Ramos (cell line): ENCODE results near the gene ARMC5.
"Not testable (repeated sequence)": the region's sequence is repeated elsewhere in the genome, so short reads cannot be mapped to it uniquely, and the experiment has no call there.

Experiments used
- in situ Hi-C: fragments of 300-500 bp; cut with MboI; formaldehyde crosslinking; loops from one replicate; pipeline ENCODE4 v1.14.3; 2022; ENCODE audit warnings: low sequenced_read_pairs; ENCODE audit not compliant: unreplicated experiment

The ARMC5 gene

GRCh38 chr16:31474773-31475738, 15.8 kb downstream of the ARMC5 start:
- in situ Hi-C loops = no loop called here

DNA sequence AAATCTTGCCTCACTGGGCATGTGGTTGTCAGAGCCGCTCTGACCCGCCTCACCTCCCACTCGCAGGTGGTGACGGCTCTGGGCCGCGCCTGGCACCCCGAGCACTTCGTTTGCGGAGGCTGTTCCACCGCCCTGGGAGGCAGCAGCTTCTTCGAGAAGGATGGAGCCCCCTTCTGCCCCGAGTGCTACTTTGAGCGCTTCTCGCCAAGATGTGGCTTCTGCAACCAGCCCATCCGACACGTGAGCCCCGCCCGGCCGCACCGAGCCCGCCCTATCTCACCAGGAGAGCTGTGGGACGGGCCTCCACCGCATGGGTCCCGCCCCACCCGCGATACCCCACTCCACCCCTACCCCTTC, 16.6 kb downstream of the ARMC5 start:
- in situ Hi-C loops = no loop called here

DNA sequence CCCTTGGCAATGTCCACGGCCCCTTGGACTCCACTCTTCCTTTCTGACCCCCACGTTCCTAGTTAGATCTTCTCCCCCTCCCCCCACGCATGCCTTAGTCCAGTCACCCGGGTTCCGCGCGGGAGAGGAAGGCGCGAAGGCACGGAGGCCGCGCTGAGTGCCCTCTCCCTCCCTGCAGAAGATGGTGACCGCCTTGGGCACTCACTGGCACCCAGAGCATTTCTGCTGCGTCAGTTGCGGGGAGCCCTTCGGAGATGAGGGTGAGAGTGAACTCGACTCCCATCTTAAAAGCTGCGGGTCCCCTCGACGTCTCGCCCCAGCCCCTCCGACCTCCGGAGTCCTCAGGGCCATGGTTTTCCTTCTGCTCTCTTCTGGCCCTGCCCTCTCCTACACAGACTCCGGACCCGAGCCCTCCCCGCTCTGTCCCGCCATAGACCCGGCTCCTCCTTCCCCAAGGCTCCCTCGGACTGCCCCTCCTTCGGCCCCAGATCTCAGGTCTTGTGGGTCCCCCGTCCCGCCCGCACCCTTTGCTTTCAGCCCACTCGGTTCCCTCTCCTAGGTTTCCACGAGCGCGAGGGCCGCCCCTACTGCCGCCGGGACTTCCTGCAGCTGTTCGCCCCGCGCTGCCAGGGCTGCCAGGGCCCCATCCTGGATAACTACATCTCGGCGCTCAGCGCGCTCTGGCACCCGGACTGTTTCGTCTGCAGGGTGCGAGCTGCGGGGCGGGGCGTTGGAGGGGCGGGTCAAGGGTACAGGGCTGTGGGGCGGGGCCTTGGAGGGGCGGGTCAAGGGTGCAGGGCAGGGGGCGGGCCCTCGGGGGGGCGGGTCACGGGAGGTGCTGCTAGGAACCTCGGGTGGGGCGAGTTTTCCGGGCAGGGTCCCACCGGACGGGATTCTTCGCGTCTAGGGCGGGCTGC, 17.3 kb downstream of the ARMC5 start:
- in situ Hi-C loops = no loop called here

- in situ Hi-C loops = no loop called here
Observed at GRCh38 chr16:31477220-31478216, 18.2 kb downstream of the ARMC5 start.

DNA sequence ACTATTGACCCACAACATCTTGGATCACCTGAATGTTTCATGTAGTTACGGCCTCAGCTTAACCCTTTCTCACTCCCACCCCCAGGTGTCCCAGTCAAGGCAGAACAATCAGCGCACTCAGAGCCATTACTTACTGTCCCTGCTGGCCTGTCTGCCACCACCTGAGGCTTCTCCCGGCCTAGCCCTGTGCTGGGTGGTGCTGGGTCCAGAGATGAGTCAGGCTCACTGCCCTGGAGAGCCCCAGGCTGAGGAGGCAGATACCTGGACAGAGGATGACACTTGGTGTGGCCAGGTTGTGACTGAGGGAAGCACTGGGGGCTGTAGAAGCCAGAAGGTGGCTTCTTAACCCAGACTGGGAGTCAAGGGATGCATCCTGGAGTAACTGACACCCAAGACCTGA, 19.7 kb downstream of the ARMC5 start:
- in situ Hi-C loops = no loop called here

DNA sequence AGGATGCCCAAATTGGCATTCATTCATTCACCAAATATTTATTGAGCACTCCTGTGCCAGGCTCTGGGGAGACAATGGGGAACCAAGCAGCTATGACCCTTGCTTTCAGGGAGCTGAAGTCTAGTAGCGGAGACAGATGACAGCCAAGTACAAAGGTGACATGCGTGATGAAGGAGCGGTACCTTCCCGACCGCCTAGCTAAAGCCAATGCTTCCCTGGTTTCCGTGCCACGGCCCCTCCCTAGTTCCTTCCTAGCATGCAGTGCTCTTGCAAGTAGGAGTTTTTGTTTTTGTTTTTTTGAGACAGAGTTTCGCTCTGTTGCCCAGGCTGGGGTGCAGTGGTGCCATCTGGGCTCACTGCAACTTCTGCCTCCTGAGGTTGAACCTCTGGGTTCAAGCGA, 20.4 kb downstream of the ARMC5 start:
- in situ Hi-C loops = no loop called here

DNA sequence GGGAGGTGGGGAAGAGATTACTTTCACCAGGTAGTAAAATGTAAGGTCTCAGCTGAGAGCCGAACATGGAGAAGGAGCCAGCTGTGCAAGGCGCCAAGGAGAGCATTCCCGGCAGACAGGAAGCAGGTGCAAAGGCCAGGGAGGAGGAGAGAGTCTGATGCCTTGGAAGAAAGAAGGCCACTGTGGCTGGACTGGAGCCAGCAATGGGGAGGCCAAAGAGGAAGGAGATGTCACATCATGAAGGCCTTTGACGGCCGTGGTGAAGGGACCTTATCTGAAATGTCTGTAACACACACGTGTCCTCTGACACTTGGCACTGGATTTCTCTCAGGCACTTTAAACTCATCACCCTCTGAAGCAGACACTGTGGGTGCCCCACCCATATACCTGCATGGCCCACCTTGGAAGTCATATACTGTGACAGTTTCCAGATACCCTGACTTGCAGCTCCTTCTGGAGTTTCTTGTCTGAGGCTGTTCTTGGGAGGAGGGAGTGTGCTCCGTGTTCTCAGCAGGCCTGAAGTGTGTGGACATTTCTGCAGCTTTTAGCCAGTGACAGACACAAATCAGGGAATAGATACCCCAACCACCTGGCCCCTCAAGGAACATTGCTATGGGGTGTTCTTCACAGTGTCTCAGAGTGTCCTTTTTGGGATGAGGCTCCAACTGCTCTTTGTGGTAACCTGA, 21.7 kb downstream of the ARMC5 start:
- in situ Hi-C loops = no loop called here

GRCh38 chr16:31483081-31483480, 23.8 kb downstream of the ARMC5 start, which contains the start of gene SLC5A2:
SLC5A2 (plus strand) TSS chr16:31483123; CDS start chr16:31483137, 14 bp downstream.
- in situ Hi-C loops = no loop called here

DNA sequence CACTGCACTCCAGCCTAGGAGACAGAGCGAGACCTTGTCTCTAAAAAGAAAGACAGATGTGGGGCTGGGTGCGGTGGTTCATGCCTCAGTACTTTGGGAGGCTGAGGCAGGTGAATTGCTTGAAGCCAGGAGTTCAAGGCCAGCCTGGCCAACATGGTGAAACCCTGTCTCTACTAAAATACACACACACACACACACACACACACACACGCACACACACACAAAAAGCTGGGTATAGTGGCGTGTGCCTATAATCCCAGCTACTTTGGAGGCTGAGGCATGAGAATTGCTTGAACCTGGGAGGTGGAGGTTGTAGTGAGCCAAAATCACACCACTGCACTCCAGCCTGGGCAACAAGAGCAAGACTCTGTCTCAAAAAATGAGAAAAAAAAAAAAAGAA, 24.7 kb downstream of the ARMC5 start:
- in situ Hi-C loops = not testable (repeated sequence)

DNA sequence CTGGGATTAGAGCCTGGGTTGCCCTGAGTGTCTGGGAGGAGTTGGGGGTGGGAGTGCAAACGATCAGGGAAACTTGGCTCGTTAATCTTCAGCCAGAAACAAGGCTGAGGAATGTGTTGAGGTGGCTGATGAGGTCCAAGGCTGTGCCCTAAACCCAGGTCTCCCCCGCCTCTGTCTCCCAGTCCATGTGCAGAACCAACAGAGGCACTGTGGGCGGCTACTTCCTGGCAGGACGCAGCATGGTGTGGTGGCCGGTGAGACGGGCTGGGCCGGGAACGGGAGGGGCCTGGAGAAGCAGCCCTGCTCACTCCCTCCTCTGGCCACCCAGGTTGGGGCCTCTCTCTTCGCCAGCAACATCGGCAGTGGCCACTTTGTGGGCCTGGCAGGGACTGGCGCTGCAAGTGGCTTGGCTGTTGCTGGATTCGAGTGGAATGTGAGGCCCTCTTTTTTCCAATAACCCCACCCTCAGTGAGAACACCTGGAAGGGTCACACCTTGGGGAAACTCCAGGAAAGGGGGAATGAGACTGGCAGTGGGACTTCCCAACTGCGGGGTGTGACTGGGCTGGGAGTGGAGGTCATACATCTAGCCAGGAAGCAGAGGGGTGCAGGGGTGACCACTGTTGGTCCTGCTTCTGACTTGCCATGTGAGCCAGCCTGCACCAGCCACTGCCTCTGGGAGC, 25.3 kb downstream of the ARMC5 start:
- in situ Hi-C loops = no loop called here

DNA sequence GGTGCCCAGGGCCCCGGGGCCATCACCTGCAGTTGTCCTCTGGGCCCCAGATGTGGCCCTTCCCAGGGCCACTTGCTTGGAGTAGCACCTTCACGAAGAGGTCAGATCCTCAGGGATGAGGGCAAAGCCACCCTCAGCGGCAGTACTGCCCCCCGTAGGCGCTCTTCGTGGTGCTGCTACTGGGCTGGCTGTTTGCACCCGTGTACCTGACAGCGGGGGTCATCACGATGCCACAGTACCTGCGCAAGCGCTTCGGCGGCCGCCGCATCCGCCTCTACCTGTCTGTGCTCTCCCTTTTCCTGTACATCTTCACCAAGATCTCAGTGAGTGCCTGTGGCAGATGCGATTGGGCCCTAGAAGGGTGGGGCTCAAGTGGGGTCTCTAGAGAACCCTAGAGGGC, 26.3 kb downstream of the ARMC5 start:
- in situ Hi-C loops = no loop called here

DNA sequence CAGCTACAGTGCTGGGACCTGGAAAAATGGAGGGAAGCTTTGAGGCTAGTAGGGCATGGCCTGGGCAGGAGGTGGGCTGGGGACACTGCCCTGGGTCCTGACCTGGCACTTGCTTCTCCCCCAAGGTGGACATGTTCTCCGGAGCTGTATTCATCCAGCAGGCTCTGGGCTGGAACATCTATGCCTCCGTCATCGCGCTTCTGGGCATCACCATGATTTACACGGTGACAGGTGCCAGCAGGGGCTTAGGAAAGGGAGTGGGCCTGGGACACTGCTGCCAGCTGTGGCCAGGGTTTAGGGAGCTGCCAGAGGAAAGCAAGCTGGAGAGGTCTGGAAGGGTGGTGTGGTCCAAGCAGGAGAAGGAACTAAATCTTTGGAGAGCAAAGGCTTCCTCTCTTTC, 26.7 kb downstream of the ARMC5 start:
- in situ Hi-C loops = no loop called here

GRCh38 chr16:31487071-31487719, 27.9 kb downstream of the ARMC5 start:
- in situ Hi-C loops = no loop called here

DNA sequence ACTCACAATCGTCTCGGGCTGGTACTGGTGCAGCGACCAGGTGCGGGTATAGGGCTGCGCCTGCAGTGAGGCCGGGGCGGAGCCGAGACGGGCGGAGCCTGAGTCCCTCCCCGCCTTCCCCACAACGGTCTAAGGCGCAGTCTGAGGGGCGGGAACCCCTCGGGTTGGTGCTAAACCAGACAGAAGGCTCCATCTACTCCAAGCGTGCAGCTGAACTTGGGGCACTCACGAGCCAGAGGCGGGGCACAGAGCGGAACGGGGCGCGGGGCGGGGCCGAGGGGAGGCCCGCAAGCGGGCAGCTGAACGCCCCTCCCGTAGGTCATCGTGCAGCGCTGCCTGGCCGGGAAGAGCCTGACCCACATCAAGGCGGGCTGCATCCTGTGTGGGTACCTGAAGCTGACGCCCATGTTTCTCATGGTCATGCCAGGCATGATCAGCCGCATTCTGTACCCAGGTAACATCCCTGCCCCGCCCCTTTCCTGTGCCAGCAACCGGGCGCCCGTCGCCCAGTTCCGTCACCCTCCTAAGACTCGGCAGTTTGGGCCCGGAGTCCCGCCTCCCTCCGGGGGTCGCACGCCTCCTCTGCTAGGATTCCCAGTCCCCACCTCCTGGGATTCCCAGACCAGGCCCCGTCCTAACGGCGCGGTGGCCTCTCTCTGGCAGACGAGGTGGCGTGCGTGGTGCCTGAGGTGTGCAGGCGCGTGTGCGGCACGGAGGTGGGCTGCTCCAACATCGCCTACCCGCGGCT, 28.6 kb downstream of the ARMC5 start:
- in situ Hi-C loops = no loop called here

DNA sequence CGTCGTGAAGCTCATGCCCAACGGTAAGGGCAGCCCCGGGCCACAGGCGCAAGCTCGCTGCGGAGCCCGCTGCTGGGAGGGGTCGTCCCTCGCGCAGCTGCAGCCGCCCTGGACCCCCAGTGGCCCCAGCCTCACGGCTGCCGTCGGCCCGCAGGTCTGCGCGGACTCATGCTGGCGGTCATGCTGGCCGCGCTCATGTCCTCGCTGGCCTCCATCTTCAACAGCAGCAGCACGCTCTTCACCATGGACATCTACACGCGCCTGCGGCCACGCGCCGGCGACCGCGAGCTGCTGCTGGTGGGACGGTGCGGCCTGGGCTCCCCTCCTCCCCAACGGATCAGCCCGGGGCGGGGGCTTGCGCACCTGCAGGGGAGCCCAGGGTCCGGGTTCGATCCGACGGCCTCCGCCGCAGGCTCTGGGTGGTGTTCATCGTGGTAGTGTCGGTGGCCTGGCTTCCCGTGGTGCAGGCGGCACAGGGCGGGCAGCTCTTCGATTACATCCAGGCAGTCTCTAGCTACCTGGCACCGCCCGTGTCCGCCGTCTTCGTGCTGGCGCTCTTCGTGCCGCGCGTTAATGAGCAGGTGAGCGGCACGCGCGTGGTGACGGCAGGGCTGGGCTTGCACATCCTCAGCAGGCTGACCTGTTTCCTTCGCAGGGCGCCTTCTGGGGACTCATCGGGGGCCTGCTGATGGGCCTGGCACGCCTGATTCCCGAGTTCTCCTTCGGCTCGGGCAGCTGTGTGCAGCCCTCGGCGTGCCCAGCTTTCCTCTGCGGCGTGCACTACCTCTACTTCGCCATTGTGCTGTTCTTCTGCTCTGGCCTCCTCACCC, 29.4 kb downstream of the ARMC5 start:
- in situ Hi-C loops = no loop called here

DNA sequence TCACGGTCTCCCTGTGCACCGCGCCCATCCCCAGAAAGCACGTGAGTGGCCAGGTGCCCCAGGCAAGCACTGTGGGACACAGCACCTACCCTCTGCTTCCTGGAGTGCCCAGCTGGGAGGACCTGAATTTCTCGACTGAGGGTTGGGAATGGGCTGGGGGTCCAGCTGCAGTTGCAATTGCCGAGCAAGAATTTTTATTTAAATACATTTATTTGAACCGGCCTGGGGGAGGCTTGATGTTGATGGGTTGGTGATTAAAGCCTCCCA, 29.9 kb downstream of the ARMC5 start:
- in situ Hi-C loops = no loop called here
